NCI-H526 (cell line): ENCODE measurements around the gene FOCAD.
A peak's percentile ranks its signal among the peaks of the same experiment; 100 is the strongest.

ENCODE experiments used
- DNase-seq, 2 experiments: peaks; one replicate each; lab custom pipeline; 2025; lab: John Stamatoyannopoulos, UW

FOCAD gene

GRCh38 chr9:21015129-21015815 lies 331.2 kb downstream of the FOCAD start:
- peak in 1 of 2 experiments; percentile 2 for DNase-seq

- no peak for DNase-seq
These were observed 331.9 kb downstream of the FOCAD start for GRCh38 chr9:21015995-21016394.

DNA sequence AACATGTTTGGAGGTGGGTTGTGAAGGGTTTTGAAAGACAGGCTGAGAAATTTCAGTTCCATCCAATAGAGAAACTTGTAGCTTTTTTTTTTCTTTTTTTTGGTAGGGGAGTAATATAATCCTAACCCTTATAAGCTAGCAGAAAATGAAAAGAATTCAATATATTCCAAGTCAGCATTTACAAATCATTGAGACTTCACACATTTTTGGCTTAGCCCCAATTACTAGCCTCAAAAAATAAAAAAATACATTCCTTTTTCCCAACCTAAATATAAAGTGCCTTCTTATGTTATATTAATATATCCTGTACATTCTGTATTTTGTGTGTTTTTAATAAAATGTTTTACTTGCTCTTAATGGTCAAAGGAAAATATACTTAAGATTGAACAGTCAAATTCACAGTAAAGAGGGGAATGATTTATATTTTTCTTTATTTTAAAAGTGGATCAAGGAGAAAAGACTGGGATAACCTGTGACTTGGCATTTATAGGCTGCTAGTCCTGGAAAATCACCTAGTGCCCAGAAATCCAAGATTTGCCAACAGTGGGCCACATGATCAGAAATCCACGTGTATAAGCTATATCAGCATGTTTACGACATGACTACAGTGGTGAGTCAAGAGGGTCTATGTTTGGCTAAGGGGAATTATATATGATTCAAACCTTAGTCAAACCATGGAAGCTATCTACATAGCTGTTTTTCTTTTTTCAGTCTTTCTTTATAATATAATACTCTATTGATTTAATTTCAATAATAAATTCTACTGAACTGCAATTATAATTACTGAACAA lies 332.8 kb downstream of the FOCAD start:
- no peak for DNase-seq

GRCh38 chr9:21018177-21018576 lies 334.1 kb downstream of the FOCAD start:
- no peak for DNase-seq

GRCh38 chr9:21023861-21024260 lies 339.8 kb downstream of the FOCAD start:
- no peak for DNase-seq

DNA sequence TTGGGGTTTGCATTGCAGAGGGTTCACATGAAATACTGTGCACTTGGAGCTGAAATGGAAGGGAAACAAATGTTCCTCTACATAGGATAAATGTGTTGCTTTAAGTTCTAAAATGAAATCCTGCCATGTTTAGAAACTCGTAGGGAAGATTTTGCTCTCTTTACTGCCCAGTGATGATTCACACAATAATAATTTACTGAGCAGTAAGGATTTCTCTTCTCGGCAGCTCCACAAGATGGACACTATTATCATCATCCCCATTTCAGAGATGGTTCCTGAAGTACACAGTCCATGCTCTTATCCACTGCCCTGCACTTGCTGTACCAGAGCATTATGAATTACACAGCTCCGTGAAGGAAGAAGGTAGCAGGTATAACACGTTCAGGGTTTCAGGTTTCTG lies 343.2 kb downstream of the FOCAD start:
- DNase-seq, result no peak

DNA sequence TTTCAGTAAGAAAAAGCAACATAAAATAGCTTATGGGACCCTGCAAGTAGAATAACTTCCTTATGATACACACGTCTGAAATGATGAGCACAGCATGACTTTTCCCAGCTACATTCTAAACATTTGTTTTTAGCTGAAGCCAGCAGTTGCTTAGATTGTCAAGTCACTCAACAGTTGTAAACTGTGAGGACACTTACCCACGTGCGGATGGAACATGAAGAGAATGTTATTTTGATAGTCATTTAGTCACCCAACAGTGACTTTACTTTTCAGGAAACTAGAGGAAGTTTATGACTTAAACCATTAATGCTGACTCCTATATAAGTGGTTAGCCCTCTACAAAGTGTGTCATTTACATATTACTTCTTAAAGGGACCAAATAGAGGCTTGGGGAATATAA lies 344.4 kb downstream of the FOCAD start:
- no peak for DNase-seq

- DNase-seq, result no peak
These were observed 345.6 kb downstream of the FOCAD start for GRCh38 chr9:21029661-21030060.

GRCh38 chr9:21030389-21031035 lies 346.5 kb downstream of the FOCAD start:
- DNase-seq, result no peak

- peak in 1 of 2 experiments; percentile 73 for DNase-seq
These were observed 347.2 kb downstream of the FOCAD start, which contains the start of gene HACD4 for GRCh38 chr9:21031091-21031807. Gene HACD4 (minus strand): TSS chr9:21031640. CDS start chr9:21031590, 50 bp downstream.

- no peak for DNase-seq
These were observed 347.7 kb downstream of the FOCAD start for GRCh38 chr9:21031808-21032183.

- no peak for DNase-seq
These were observed 353.2 kb downstream of the FOCAD start for GRCh38 chr9:21037278-21037677.

DNA sequence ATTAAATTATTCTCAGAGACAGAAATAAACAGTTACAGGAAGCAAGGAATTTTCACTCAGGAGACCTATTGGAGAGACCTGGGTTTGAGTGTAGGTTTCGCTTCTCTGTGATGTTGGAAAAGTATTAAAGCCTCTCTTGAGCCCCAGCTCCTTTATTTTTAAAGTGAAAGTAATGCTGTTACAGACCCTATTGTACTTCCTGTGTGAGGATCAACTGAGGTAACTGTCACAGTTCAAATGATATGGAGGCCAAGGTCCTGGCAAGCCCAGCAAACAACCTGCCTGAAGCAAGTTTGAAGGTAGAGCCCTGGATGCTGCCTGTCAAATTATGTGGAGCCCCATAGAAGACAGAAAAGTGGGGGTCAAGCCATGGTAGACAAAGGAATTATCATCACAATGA lies 355.2 kb downstream of the FOCAD start:
- DNase-seq, result no peak

GRCh38 chr9:21042466-21042865 lies 358.4 kb downstream of the FOCAD start:
- DNase-seq, result no peak

DNA sequence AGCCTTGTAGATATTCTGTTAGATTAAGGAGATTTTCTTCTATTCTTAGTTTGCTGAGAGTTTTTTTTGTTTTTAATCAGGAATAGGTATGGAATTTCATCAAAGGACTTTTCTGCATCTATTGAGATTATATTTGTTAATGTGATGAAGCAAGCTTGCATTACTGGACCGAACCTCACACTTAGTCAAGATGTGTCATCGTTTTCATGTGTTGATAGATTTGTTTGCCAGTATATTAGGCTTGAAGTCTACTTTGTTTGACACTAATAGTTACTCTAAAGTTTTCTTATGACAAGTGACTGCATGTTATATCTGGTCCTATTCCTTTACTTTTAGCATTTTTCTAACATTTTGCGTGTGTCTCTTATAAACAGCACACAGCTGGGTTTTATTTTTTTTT lies 359.8 kb downstream of the FOCAD start:
- no peak for DNase-seq
